Medulla oblongata (tissue), 1 donor: Measurements from ENCODE around the gene SDR42E1.

Experiments used
- DNase-seq: peaks from one replicate; pipeline ENCODE4 v3.0.0-alpha.2; 2015; ENCODE audit errors: extremely low spot score

The SDR42E1 gene

GRCh38 chr16:81939164-81940056 is 71.9 kb downstream of the SDR42E1 start:
- no peak for DNase-seq
